ENCODE results near the gene LILRB5.
"Not testable (repeated sequence)": the region's sequence is repeated elsewhere in the genome, so short reads cannot be mapped to it uniquely, and the experiment has no call there.

LILRB5 gene

GRCh38 chr19:54239491-54240371 is 17.3 kb downstream of the LILRB5 start:
- not testable (repeated sequence) for FAIRE-seq; DNase-seq (ENCODE audit: insufficient read length, low spot score)

- FAIRE-seq (no peak), DNase-seq (ENCODE audit: insufficient read length, low spot score) (no peak)
- TF ChIP-seq POLR2A (IDR thresholded peaks at IDR 0.05; ENCODE audit: low read depth, low read length) = no peak
Measured at GRCh38 chr19:54233941-54234340, 23.1 kb downstream of the LILRB5 start.

GRCh38 chr19:54231077-54231931 is 25.8 kb downstream of the LILRB5 start:
- FAIRE-seq = no peak
- DNase-seq (ENCODE audit: insufficient read length, low spot score) = peak; percentile 100
- no peak for TF ChIP-seq POLR2A (IDR thresholded peaks at IDR 0.05; ENCODE audit: low read depth, low read length)

GRCh38 chr19:54230031-54230430 is 27.0 kb downstream of the LILRB5 start:
- DNase-seq (ENCODE audit: insufficient read length, low spot score) (no peak), FAIRE-seq (no peak)
- TF ChIP-seq POLR2A (IDR thresholded peaks at IDR 0.05; ENCODE audit: low read depth, low read length) = no peak

DNA sequence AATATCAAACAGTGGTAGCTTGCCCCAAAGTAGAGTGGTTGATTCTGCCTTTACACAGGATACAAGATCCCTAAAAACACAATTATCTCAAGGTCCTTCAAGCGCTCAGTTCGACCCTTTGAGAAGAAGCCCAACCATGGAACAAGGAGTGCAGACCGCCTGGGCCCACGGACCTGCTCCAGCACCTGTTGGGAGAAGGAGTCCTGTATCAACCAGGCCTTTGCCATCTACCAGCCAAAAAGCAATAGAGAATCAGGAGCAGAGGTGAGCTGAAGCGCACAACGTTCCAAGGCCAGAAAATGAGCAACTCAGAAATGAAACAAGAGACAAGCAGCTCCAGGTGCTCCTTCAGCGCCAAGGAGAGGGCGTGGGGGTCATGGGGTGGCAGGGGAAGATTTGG is 27.9 kb downstream of the LILRB5 start:
- DNase-seq (ENCODE audit: insufficient read length, low spot score) (no peak), FAIRE-seq (no peak)
- no peak for TF ChIP-seq POLR2A (IDR thresholded peaks at IDR 0.05; ENCODE audit: low read depth, low read length)

DNA sequence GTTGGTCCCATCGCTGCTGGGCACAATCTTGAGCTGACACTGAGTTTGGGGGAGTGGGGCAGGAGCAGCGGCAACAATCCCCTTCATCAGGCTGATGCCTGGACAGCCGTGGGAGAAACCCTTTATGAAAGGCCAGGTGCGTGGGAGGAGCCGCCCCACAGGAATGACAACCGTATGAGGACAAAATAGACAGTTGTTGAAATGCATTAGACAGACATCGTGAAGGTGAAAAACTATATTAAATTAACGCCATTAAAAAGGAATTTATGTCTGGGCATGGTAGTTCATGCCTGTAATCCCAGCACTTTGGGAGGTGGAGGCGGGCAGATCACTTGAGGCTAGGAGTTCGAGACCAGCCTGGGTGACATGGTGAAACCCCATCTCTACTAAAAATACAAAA is 32.5 kb downstream of the LILRB5 start:
- not testable (repeated sequence) for FAIRE-seq

DNA sequence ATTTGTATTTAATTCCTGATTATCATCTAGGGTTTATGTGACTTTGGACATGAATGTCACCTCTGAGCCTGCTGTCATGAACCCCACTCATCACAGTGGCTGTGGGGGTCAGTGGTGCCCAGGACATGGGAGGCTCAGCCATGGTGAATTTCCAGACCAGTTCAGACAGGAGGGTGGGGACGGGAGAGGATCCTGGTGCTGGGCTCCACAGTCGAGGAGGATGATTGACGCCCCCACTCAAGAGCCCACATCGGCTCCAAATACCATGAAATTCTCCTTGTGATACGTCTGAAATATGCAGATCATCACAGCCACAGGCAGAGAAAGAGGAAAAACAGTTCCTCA is 33.2 kb downstream of the LILRB5 start:
- not testable (repeated sequence) for DNase-seq (ENCODE audit: insufficient read length, low spot score); FAIRE-seq

More for the DNA sequence above, 32.5 kb downstream of the LILRB5 start:
- DNase-seq (ENCODE audit: insufficient read length, low spot score) = not testable (repeated sequence)

DNA sequence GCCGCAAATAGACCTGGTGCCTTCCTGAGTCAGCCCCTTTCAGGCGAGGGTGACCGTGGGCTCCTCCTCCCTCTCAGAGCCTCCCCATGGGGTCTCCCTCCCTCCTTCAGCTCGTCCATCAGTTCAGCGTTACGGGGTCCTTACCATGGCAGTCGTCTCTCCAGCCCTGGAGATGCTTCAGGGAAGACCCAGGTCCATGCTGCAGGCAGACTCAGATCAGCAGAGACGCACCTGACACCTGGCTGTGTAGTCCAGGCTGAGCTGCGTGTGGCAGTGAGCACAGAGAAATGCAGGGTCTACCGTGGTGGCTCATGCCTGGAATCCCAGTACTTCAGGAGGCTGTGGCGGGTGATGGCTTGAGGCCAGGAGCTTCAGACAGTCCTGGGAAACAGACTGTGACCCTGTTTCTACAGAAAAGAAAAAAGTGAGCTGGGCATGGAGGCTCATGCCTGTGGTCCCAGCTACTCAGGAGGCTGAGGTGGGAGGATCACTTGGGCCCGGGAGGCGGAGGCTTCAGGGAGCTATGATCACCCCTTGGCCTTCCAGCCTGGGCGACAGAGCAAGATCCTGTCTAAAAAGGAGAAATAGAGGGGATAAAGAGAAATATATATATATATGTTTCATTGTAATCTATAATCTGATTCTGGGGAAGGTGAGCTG is 33.7 kb downstream of the LILRB5 start:
- not testable (repeated sequence) for FAIRE-seq; DNase-seq (ENCODE audit: insufficient read length, low spot score)

DNA sequence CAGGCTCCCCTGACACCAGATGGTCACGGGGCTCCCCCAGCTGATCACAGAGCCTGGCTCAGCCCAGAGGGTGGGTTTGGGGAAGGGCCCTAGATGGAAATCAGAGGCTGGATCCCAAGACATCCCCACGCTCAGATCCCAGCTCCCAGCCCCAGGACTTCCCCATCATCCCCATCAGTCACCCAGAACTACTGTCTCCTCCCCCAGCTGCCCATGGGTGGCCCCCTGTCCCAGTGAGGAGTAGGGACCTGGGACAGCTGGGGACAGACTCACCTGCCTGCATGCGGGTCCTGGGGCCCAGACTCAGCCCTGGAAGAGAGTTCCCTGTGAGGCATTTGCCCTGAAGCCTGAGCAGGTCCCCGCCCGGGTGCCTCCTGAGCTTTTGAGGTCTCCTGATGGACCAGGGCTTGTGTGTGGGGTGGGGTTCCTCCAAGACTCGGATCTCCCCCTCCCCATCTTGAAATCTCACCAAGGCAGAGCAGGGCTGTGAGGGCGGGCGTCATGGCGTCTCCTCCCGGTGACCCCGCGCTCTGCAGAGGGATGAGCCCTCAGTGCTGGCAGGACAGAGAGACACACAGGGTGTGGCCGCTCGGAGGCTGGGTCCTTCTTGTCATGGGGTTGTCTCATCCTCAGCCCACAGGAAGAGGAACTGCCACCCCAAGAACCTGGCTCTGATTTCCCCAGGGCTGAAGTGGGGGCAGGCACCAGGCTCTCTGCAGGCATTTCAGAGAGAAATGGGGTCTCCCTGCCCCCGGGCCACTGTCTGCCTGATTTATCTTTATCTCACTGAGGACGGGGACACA is 34.4 kb downstream of the LILRB5 start, which contains the start of gene LILRB3:
Gene LILRB3 (minus strand): TSS at position 534 of the 803 bp plus-strand sequence. CDS start 31 bp downstream, at position 503.
- DNase-seq (ENCODE audit: insufficient read length, low spot score); FAIRE-seq: not testable (repeated sequence)

GRCh38 chr19:54221947-54222346 is 35.1 kb downstream of the LILRB5 start:
- FAIRE-seq; DNase-seq (ENCODE audit: insufficient read length, low spot score): not testable (repeated sequence)

DNA sequence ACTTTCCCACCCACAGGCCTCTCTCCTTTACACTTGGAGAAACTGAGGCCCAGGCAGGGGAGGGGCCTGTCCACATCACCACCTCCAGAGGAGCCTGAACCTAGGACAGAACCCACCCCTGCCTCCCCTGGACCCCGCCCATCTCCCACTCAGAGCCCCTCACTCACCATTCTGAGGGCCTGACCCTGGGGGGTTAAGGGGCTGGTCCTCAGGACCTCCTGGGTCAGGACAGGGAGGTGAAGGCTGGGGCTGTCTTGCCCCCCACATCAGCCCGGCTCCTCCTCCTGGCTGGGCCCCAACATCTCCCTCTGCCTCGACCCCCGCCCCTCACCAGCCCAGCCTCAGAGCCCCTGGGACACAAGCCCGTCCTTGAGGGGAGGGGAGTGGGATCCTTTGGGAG is 37.4 kb downstream of the LILRB5 start:
- DNase-seq (ENCODE audit: insufficient read length, low spot score) = not testable (repeated sequence)

GRCh38 chr19:54218960-54219661 is 38.0 kb downstream of the LILRB5 start:
- no peak for TF ChIP-seq POLR2A (IDR thresholded peaks at IDR 0.05; ENCODE audit: low read depth, low read length)
- DNase-seq (ENCODE audit: insufficient read length, low spot score) = no peak
- FAIRE-seq = no peak

More for the DNA sequence above, 37.4 kb downstream of the LILRB5 start:
- FAIRE-seq = not testable (repeated sequence)

- DNase-seq (ENCODE audit: insufficient read length, low spot score) (no peak), FAIRE-seq (no peak)
- no peak for TF ChIP-seq POLR2A (IDR thresholded peaks at IDR 0.05; ENCODE audit: low read depth, low read length)
Measured at GRCh38 chr19:54218259-54218658, 38.8 kb downstream of the LILRB5 start.

DNA sequence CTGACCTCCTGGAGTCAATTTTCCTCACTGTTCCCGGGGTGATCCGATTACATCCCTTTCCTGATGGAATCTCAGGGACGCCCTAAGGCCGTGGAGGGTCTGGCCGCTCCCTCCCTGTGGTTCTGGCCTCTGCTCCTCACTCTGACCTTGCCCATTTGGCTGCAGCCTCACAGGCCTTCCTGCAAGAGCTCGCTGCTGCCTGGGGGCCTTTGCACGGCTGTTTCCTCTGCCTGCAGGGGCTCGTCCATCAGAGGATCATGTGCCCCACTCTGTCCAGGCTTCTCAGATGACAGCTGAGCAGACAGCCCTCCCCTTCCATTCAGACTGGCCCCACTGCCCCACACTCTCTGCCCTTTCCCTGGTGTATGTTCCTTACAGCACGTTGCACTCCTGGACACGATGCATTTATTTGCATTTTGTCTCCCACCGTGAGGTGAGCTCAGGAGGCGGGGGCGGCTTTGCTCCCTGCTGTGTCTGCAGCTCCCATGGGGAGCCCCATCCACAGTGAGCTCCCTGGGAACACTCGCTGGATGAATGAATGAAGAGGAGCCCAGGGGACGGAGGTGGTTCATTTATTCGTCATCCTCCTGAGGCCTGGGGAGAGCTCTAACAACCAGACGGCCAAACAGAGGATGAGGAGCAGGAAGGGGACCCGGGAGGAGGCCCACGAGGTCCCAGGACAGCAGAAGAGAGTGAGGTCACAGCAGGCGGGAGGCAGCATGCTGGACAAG is 39.4 kb downstream of the LILRB5 start:
- not testable (repeated sequence) for FAIRE-seq; DNase-seq (ENCODE audit: insufficient read length, low spot score)

Data from H54 (cell line).